T-helper 2 cell treated with Interferon-gamma antibody and Interleukin-4, amounts not matched to agents 100 ng/mL and 5 ng/mL, for 36 hours (primary cell): ENCODE measurements around the gene DMBX1. TPM values are rescaled to one million over a fixed set of nuclear protein-coding genes. Genes with fewer than 3 reads are reported as not detected.

Source experiments
- intact Hi-C: fragments of 100-400 bp; cut with micrococcal nuclease; formaldehyde crosslinking; loops from one replicate; pipeline ENCODE4 v1.15.1; 2023
- total RNA-seq: library from RNA; stranded (reverse); gene quantifications from 2 replicates; pipeline ENCODE4 v1.2.3, GENCODE V29; 2022

DMBX1 gene
- total RNA-seq, 1 donor from 2014 or later, result 0.05 TPM

GRCh38 chr1:46497020-46497419, 7.4 kb downstream of the DMBX1 start:
- intact Hi-C loops, result no loop called here

GRCh38 chr1:46497665-46498064, 8.0 kb downstream of the DMBX1 start:
- intact Hi-C loops, result no loop called here

DNA sequence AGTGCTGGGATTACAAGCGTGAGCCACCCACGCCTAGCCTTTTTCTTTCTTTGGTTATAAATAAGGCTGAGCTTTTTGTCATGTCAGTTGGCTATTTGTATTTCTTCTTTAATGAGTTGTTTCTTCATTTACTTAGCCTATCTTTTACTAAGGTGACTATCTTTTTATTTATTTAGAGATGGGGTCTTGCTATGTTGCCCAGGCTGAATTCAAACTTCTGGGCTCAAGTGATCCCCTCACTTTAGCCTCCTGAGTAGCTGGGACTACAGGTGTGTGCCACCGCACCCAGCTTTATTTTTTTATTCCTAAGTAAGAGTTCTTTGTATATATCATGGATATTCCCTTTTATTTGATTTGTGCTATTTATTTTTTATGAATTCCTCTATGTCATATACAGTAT, 11.9 kb downstream of the DMBX1 start:
- intact Hi-C loops, result no loop called here

- intact Hi-C loops, result no loop called here
These were observed 13.8 kb downstream of the DMBX1 start for GRCh38 chr1:46503421-46503820.

DNA sequence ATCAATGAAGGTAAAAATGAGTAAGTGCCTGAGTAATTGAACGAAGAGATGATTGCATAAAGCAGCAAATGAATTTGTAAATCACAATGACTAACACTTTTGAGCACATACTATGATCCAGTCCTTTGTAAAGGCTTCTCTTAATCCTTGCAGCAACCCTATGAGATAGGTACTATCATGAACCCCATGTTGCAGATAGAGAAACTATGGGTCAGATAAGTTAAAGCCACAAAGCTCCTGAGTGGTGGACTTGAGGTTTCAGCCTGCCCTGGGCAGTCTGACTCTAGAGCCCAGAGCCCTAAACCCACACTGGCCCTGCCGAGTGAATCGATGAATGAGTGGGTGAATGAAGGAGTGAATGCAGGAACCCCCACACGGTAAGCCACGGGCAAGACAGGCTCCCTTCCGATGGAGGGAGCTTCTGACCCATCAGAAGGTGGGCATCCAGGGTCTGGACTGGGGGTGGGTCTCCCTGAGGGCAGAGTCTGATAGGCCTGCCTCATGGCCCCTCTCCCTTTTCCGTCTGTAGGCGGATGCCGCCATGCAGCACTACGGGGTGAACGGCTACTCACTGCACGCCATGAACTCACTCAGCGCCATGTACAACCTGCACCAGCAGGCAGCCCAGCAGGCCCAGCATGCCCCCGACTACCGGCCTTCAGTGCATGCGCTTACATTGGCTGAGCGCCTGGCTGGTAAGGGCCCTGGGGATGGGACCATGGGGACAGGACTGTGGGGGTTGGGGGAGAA, 17.0 kb downstream of the DMBX1 start:
- intact Hi-C loops, result no loop called here

DNA sequence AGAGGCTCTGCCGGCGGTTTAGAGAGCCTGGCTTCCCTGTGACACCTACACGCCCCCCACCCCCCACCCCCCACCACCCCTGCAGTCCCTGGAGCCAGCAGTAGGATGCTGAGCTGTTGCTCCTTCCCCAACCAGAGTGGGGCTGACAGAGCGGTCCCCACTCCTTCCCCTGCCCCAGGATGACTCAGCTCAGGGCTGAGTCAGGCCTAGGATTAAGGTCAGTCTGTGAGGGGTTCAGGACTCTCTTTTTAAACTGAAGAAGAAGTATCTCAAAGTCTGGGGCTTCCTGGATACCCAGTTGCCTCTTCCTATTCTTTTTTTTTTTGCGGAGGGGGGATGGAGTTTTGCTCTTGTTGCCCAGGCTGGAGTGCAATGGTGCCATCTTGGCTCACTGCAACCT, 19.1 kb downstream of the DMBX1 start:
- intact Hi-C loops, result no loop called here

DNA sequence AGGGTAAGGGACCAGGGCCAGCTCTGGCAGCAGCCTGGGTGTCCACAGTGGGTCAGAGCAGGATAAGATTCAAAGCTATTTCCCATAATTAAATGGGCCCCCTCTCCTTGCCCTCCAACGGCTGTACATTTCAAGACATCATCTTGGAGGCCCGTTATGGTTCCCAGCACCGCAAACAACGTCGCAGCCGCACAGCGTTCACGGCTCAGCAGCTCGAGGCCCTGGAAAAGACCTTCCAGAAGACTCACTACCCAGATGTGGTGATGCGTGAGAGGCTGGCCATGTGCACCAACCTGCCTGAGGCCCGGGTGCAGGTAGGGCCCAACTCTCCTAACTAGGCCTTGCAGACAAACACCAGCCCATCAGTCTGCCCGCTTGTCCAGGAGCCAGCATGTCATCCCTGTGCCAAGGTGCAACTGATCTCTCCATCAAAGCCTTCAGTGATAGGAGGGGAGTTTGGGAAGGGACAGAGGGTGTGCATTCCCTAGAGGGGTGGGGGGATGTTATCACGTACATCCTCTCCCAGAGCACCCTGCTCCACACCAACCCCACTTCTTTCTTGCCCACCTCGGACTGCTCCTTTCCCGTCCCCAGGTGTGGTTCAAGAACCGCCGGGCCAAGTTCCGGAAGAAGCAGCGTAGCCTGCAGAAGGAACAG, 20.8 kb downstream of the DMBX1 start:
- intact Hi-C loops, result no loop called here

DNA sequence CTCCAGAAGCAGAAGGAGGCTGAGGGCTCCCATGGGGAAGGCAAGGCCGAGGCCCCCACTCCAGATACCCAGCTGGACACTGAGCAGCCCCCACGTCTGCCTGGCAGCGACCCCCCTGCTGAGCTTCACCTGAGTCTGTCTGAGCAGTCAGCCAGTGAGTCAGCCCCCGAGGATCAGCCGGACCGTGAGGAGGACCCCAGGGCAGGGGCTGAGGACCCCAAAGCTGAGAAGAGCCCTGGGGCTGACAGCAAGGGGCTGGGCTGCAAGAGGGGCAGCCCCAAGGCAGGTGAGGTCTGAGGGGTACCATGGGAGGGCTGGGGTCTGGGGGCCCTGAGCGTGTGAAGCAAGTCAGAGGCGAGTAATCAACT, 21.3 kb downstream of the DMBX1 start:
- intact Hi-C loops, result no loop called here

DNA sequence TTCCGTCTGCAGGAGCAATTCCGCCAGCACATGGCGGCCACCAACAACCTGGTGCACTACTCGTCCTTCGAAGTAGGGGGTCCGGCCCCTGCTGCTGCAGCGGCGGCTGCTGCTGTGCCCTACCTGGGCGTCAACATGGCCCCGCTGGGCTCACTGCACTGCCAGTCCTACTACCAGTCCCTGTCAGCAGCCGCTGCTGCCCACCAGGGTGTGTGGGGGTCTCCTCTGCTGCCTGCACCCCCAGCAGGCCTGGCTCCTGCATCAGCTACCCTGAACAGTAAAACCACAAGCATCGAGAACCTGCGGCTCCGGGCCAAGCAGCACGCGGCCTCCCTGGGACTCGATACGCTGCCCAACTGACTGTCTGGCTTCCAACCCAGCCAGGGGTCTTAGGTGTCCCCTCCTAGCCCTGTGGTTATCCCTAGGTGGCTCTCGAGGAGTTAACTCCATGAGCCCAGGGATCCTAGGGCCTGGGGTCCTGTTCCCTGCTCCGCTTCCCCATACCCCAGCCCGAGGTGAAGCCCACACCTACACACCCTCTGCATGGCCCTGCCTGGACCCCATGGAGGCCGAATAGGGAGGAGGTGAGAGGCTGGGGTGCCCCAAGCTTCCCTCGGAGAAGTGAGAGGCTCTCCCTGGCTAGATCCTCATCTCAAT, 22.6 kb downstream of the DMBX1 start:
- intact Hi-C loops, result no loop called here

DNA sequence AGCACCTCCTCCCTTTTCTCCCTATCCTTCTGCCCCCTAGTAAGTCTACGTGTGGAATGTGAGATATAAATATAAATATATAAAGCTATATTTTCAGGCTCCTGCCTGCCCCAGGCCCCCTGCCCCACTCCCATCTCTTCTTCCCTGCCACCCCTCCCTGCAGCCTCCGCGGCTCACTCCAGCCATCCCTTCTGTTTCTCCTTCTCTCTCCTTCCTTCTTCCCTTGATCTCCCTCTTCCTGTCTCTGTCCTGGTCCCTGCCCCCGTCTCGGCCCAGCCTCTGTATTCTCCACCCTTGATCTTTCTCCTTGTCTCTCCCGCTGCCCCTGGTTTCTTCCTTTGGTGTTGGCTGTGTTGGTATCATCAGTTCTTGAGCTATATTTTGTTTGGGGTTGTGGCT, 23.2 kb downstream of the DMBX1 start:
- intact Hi-C loops, result no loop called here

GRCh38 chr1:46513536-46513935, 23.9 kb downstream of the DMBX1 start:
- intact Hi-C loops, result no loop called here

GRCh38 chr1:46515576-46515975, 25.9 kb downstream of the DMBX1 start:
- intact Hi-C loops, result no loop called here

DNA sequence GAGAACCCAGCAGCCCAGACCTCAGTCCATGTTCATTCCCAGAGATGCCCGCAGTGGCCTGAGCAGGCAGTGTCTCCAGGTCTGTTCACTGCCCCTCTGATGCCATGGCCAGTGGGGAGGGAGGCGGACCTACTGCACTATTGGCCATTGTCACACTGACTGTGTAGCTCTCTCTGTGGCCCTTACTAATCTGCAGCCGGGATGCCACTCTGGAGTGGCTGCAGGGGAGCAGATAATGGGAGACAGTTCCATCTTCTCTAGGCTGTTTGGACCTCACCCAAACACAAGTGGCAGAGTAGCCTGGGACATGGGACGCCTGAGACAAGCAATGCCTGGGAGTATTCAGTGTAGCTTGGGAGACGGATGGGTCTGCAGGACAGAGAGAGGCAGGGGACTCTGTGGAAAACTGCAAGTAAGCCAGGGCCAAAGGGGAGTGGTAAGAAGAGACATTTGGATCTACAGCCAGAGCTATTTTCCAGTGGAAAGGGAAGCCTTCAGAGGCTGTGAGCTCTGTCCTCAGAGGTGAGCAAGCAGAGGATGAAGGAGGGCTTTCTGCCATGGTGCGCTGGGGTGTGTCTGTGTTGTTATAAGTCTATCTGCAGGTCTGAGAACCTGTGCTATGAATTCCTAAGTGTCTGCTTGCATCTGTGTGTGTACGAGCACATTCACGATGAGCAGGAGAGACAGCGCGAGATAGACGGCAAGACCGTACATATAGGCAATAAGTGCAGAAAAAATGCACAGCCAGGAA, 26.7 kb downstream of the DMBX1 start:
- intact Hi-C loops, result no loop called here

DNA sequence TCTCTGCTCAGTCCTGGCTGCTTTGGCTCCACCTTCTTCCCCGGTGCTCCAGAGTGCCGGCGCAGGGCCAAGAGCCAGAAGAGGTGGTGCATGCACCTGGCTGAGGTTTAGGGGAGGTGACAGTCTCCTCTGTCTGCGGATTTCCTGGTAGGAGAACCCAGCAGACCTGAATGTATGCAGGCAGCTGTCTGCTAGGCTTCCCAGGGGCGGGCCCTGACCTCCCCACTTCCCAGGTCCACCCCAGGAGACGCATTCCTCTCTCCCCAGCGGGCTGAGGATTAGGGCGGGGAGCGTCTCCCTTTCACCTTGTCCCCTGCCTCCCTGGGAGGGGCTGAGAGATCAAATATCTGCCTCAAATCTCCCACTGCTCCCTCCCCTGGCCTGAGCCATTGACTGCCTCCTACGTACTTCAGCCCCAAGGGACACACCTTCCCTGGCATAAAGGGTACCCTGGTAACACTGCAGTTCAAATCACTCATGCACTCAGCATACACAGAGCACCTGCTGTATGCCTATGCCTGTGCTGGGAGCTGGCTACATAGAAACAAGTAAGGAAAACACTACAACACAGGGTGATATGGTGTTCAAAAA, 27.5 kb downstream of the DMBX1 start:
- intact Hi-C loops, result no loop called here

GRCh38 chr1:46517932-46518498, 28.4 kb downstream of the DMBX1 start:
- intact Hi-C loops, result no loop called here

- intact Hi-C loops, result no loop called here
These were observed 29.6 kb downstream of the DMBX1 start for GRCh38 chr1:46519209-46519608.

- intact Hi-C loops, result no loop called here
These were observed 30.7 kb downstream of the DMBX1 start for GRCh38 chr1:46520063-46520911.

DNA sequence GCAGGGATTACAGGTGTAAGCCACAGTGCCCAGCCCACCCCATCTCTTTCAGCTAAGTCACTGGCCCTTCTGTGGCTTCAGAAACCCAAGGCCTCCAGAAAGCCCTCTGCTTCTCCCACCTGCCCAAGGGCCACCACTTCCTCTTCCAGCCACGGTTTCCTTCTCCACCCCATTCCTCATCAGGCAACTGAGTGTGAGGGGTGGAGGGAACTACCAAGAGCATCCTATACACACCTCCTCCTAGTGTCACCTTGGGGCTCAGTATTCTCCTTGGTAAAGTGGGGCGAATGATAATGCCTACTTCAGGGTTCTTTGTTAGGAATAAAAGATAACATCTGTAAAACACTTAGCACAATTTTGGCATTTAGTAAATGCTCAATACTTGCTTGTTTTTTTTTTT, 31.8 kb downstream of the DMBX1 start:
- intact Hi-C loops, result no loop called here

DNA sequence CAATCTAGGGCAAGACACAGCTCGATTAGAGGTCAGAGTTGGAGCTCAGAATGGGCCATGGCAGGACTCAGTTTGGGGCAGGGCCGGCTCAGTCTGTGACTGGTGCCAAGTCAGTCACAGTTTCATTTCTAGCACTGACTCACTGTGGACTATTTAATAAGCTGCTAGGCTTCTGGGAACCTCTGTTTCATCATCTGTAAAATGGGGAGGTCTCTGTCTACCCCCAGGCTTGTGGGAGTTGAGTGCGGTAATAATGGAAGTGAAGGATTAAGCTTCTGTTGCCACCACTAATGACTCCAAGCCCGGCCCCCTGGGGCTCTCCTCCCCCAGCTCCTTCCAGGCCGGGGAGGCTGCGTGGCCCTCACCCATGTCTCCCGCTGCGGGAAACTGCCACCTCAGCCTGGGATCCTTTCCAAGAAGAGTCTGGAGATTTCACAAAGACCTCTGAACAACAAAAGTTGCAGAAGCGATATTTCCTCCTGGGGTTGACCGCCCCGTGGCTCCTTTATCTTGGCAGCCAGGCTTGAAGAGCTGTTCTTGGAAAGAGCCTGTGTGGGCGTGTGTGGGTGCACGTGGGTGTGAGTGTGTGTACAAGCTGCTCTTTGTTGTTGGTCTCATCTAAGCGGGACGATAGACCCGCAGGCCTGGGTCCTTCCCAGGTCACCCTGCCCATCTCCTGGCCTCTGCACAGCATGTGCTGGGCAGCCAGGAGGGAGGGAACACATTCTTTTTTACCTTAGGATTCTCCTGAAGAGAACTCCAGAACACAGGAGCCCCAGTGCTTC, 32.7 kb downstream of the DMBX1 start:
- intact Hi-C loops, result no loop called here

DNA sequence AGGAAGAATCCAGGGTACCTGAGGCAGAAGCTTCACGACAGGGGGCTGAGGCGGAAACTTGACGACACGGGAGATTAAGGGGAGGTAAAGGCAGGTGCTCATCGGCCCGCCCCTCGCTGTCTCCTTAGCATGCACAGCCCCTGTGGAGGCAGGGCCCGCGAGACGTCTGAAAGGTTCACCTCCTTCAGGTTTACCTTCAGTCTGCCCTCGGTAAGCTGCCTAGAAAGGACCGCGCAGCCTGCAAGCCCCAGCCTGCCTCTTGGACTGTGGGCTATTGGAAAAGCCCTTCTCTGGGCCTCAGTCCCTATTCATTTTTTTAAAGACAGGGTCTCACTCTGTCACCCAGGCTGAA, 33.3 kb downstream of the DMBX1 start:
- intact Hi-C loops, result no loop called here
